CD4-positive, alpha-beta T cell treated with Interferon gamma for 1 hour (primary cell): ENCODE results near the gene IGSF21.

Experiments
- DNase-seq: peaks from one replicate; pipeline ENCODE4 v3.0.0-alpha.2; 2020

IGSF21 gene

GRCh38 chr1:18120638-18121037, 13.0 kb downstream of the IGSF21 start:
- DNase-seq = no peak

- DNase-seq = no peak
These were observed 13.6 kb downstream of the IGSF21 start for GRCh38 chr1:18121072-18121820.

- no peak for DNase-seq
These were observed 15.9 kb downstream of the IGSF21 start for GRCh38 chr1:18123467-18123992.

GRCh38 chr1:18124977-18125376, 17.4 kb downstream of the IGSF21 start:
- DNase-seq = no peak

GRCh38 chr1:18126616-18127015, 19.0 kb downstream of the IGSF21 start:
- no peak for DNase-seq

GRCh38 chr1:18128298-18128697, 20.7 kb downstream of the IGSF21 start:
- no peak for DNase-seq

- no peak for DNase-seq
These were observed 22.8 kb downstream of the IGSF21 start for GRCh38 chr1:18130356-18130755.

GRCh38 chr1:18132022-18132710, 24.6 kb downstream of the IGSF21 start:
- no peak for DNase-seq

GRCh38 chr1:18132711-18133541, 25.3 kb downstream of the IGSF21 start:
- no peak for DNase-seq

GRCh38 chr1:18134324-18135046, 26.9 kb downstream of the IGSF21 start:
- DNase-seq = no peak

- DNase-seq = no peak
These were observed 30.3 kb downstream of the IGSF21 start for GRCh38 chr1:18137759-18138345.

GRCh38 chr1:18139198-18139981, 31.8 kb downstream of the IGSF21 start:
- DNase-seq = no peak

- no peak for DNase-seq
These were observed 32.8 kb downstream of the IGSF21 start for GRCh38 chr1:18140411-18140810.

- no peak for DNase-seq
These were observed 34.1 kb downstream of the IGSF21 start for GRCh38 chr1:18141661-18142060.

- DNase-seq = no peak
These were observed 34.9 kb downstream of the IGSF21 start for GRCh38 chr1:18142471-18142870.

GRCh38 chr1:18142969-18143368, 35.4 kb downstream of the IGSF21 start:
- DNase-seq = no peak

- DNase-seq = no peak
These were observed 36.5 kb downstream of the IGSF21 start for GRCh38 chr1:18144062-18144461.

- DNase-seq = no peak
These were observed 37.5 kb downstream of the IGSF21 start for GRCh38 chr1:18144916-18145647.

GRCh38 chr1:18145851-18146618, 38.4 kb downstream of the IGSF21 start:
- DNase-seq = no peak

- no peak for DNase-seq
These were observed 39.3 kb downstream of the IGSF21 start for GRCh38 chr1:18146886-18147285.
